Right lobe of liver (tissue), 6 donors: ENCODE results near the gene SNX11. TPM values are rescaled to one million over a fixed set of nuclear protein-coding genes. Genes with fewer than 3 reads are reported as not detected.

Experiments used
- ATAC-seq, 4 donors: fragments of 200-7000 bp; cut with Tn5 transposase; one replicate each; pipeline ENCODE4 v1.9.1; 2020; ENCODE audit warnings: mild to moderate bottlenecking in 4 of 4, moderate library complexity in 4 of 4
- DNase-seq, 3 donors: peaks; one replicate each; pipeline ENCODE4 v3.0.0-alpha.2; 2020
- H3K27ac ChIP-seq, 3 donors: fragments of 200-600 bp; one replicate each; pipeline ENCODE4 v1.8.0; 2022
- H3K27me3 ChIP-seq, 2 donors: fragments of 200-600 bp; one replicate each; pipeline ENCODE4 v1.8.0; 2022
- H3K36me3 ChIP-seq, 4 donors: fragments of 200-600 bp; sonication (generic) in 1 of 4; one replicate each; pipeline versions ENCODE4 v1.5.1 to v1.8.0; 2017 to 2022; ENCODE audit warnings: control low read depth in 1 of 4
- H3K4me1 ChIP-seq, 4 donors: fragments of 200-600 bp; sonication (generic) in 1 of 4; one replicate each; pipeline versions ENCODE4 v1.5.1 to v1.8.0; 2017 to 2022; ENCODE audit warnings: control low read depth in 1 of 4
- H3K4me3 ChIP-seq, 3 donors: fragments of 200-600 bp; one replicate each; pipeline ENCODE4 v1.8.0; 2022
- H3K9me3 ChIP-seq, 4 donors: fragments of 200-600 bp; sonication (generic) in 1 of 4; one replicate each; pipeline versions ENCODE4 v1.5.1 to v1.8.0; 2017 to 2022; ENCODE audit warnings: control low read depth in 1 of 4
- POLR2A ChIP-seq: fragments of 450-650 bp; IDR thresholded peaks from one replicate; pipeline ENCODE4 v1.6.1; 2017; ENCODE audit warnings: antibody characterized with exemption, mild to moderate bottlenecking
- WGBS: methylation state at CpG from one replicate; pipeline ENCODE4 v1.1.6; 2018; ENCODE audit warnings: low coverage, low lambda C conversion rate; ENCODE audit not compliant: insufficient coverage; ENCODE audit errors: missing lambda C conversion rate; 5-methylcytosine and 5-hydroxymethylcytosine counted together
- intact Hi-C, 2 donors: fragments of 100-400 bp; cut with DNase I; formaldehyde crosslinking; loops; one replicate each; pipeline versions ENCODE4 v1.11.2 to v1.14.1; 2022
- total RNA-seq, 6 experiments: library from RNA; depleted of rRNA in 2 of 6; stranded (reverse); fragments of >200 nt in 2 of 6; fragmentation: NEBNext Ultra II Directional in 3 of 6; extraction: Animal tissue kit (Norgen Biotek cat#: 25700) in 3 of 6; gene quantifications; one replicate each; pipeline versions ENCODE4 v1.1.0 to v1.2.4, GENCODE V29; 2016 to 2023
- TF ChIP-seq, protein P1 (sequence below), 4 donors: fragments of 200-600 bp in 3 of 4; fragments of 450-650 bp in 1 of 4; IDR thresholded peaks; one replicate each; pipeline versions ENCODE4 v1.5.1 to v1.8.0; 2016 to 2022; ENCODE audit warnings: antibody characterized with exemption in 4 of 4, mild to moderate bottlenecking in 2 of 4
- donor health status: DM: no; HTN: yes; CAD: no.
- donor health status: DM: no; HTN: no; CAD: no.
- donor health status: DM: no; HTN: no; CAD: no.
- donor health status: DM: no; HTN: yes; CAD: no.
- donor health status: DM: no; HTN: yes; CAD: no.

The SNX11 gene
- total RNA-seq, 6 experiments from 2014 or later, result 7.2 to 11.7 (median 9.2) TPM

DNA sequence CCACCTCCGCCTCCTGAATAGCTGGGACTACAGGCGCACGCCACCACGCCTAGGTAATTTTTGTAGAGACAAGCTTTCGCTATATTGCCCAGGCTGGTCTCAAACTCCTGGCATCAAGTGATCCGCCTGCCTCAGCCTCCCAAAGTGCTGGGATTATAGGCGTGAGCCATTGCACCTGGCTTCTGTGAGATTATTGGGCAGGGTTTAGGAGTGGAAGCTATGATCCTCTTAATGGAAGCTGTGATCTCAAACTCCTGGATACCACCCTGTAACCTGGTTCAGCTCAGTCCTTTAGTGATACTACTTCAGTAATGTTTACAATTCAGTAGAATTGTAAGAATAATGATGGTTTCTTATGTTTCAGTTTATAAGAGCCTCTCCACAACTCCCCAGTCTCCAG, 45.3 kb upstream of the SNX11 start:
- peaks cover 0 to 53% (median 18%) of the 10 kb centered on the region in 4 donors for H3K4me1 ChIP-seq
- H3K36me3 ChIP-seq, result peaks cover 10 to 56% (median 32%) of the 10 kb centered on the region in 4 donors
- no peak for ATAC-seq
- no peaks in the 10 kb centered on the region for H3K9me3 ChIP-seq
- intact Hi-C loops, result no loop called here
- no peak overlapping the region for H3K4me3 ChIP-seq
- H3K27ac ChIP-seq, result no peak overlapping the region
- H3K27me3 ChIP-seq, result no peaks in the 10 kb centered on the region
- DNase-seq, result no peak
- TF ChIP-seq, protein P1, sequence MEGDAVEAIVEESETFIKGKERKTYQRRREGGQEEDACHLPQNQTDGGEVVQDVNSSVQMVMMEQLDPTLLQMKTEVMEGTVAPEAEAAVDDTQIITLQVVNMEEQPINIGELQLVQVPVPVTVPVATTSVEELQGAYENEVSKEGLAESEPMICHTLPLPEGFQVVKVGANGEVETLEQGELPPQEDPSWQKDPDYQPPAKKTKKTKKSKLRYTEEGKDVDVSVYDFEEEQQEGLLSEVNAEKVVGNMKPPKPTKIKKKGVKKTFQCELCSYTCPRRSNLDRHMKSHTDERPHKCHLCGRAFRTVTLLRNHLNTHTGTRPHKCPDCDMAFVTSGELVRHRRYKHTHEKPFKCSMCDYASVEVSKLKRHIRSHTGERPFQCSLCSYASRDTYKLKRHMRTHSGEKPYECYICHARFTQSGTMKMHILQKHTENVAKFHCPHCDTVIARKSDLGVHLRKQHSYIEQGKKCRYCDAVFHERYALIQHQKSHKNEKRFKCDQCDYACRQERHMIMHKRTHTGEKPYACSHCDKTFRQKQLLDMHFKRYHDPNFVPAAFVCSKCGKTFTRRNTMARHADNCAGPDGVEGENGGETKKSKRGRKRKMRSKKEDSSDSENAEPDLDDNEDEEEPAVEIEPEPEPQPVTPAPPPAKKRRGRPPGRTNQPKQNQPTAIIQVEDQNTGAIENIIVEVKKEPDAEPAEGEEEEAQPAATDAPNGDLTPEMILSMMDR (IDR thresholded peaks at IDR 0.05), result no peak
- TF ChIP-seq POLR2A, result no peak
- WGBS, result 88% methylated on average over 2 of the region's 7 CpGs

DNA sequence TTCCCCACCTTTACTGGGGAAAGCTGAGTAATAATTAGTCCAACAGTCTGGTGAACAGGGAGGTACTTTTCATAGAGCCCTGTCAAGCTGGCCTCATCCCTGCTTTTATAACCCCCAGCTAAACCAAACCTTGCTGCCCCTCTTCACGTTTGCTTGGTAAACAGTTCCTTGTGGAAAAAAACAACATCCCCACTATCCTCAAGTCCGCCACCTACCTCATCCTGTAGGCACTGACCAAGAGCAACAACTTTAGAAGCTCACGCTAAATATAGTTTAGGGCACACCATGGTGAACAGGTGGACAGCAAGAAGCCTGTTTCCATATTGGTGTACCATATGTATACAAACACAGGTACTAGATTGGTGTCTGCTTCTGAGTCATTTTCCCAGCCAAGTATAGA, 42.9 kb upstream of the SNX11 start:
- H3K4me1 ChIP-seq, result peaks cover 0 to 67% (median 26%) of the 10 kb centered on the region in 4 donors
- no peaks in the 10 kb centered on the region for H3K27me3 ChIP-seq
- WGBS, result 59% methylated on average over 2 of the region's 3 CpGs
- H3K9me3 ChIP-seq, result no peaks in the 10 kb centered on the region
- peak overlapping the region in 2 of 3 donors; percentile 58 to 85 for H3K27ac ChIP-seq
- no peak for DNase-seq
- ATAC-seq, result no peak
- intact Hi-C loops, result no loop called here
- peaks cover 7 to 32% (median 16%) of the 10 kb centered on the region in 4 donors for H3K36me3 ChIP-seq
- no peak overlapping the region for H3K4me3 ChIP-seq
- TF ChIP-seq, protein P1 (IDR thresholded peaks at IDR 0.05), result no peak
- TF ChIP-seq POLR2A, result no peak

DNA sequence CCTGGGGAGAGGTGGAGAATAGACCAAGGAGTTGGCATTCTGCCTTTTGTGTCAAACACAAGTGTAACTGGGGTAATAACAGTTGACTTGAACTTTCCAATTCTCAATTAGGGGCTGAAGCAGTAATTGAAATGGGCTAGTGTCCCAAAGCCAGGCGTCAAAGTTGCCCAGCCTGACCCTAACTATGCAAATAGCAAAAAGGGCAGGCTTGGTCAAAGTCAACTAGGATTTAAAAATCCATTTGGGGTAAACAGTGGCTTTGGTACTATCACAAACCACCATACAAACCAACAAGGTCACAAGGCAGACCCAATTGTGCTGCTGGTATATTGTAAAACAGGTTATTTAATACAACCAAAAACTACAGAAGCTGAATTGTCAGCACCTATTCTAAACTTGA, 41.4 kb upstream of the SNX11 start:
- intact Hi-C loops, result no loop called here
- H3K36me3 ChIP-seq, result peaks cover 7 to 25% (median 10%) of the 10 kb centered on the region in 4 donors
- ATAC-seq, result peak; percentile 60 to 77 (median 69)

DNA sequence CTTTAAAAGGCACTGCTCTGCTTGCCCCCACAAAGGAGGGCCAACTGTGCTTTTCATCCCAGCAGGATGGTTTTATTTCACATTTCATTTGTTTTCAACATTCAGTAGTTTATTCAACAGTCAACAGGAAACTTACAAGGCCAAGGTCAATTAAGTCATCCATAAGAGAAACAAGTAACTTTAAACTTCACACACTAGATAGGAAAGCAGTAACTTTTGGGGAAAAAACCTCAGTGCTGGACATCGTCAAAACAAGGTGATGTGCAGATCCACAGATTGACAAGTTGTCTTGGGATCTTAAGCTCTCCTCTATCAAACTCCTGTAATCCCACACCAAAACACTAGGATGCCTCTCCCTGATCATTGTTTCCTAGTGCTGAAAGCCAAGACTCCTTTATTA, 40.9 kb upstream of the SNX11 start:
- ATAC-seq (no peak), DNase-seq (no peak)
- Histone ChIP-seq H3K9me3 (no peaks in the 10 kb centered on the region), H3K27me3 (no peaks in the 10 kb centered on the region), H3K4me3 (no peak overlapping the region), H3K27ac (peak overlapping the region; percentile 36 to 85 (median 75)), H3K36me3 (peaks cover 5 to 21% (median 10%) of the 10 kb centered on the region in 4 donors), H3K4me1 (peaks cover 0 to 67% (median 31%) of the 10 kb centered on the region in 4 donors)
- intact Hi-C loops, result no loop called here
- TF ChIP-seq, protein P1 (IDR thresholded peaks at IDR 0.05), result no peak
- TF ChIP-seq POLR2A, result no peak
- WGBS, result 45% methylated on average over 1 of the region's 1 CpG

More for the DNA sequence above, 41.4 kb upstream of the SNX11 start:
- Histone ChIP-seq H3K27me3 (no peaks in the 10 kb centered on the region), H3K4me3 (peak overlapping the region in 2 of 3 donors; percentile 0 to 3), H3K9me3 (no peaks in the 10 kb centered on the region), H3K4me1 (peaks cover 0 to 67% (median 31%) of the 10 kb centered on the region in 4 donors), H3K27ac (peak overlapping the region; percentile 55 to 85 (median 75))
- TF ChIP-seq, protein P1 (IDR thresholded peaks at IDR 0.05), result no peak
- TF ChIP-seq POLR2A, result no peak
- DNase-seq, result peak in 1 of 3 donors; percentile 63
- WGBS, result 29% methylated on average over 1 of the region's 1 CpG
